Endothelial cell of umbilical vein (primary cell): ENCODE measurements around the gene MFAP2. TPM values are rescaled to one million over a fixed set of nuclear protein-coding genes. Genes with fewer than 3 reads are reported as not detected.

Experiments
- BruUV-seq: library from RNA; stranded (reverse); fragments of 400-500 nt; replicated peaks from 2 replicates; lab custom pipeline; 2021; lab: Mats Ljungman, UMichigan
- CTCF ChIA-PET: fragments of 300-600, 350-600 bp; sonication (Branson Sonifier 250); formaldehyde crosslinking; loops from one replicate; lab custom pipeline; 2021; ENCODE audit warnings: antibody characterized with exemption, inconsistent platforms; lab: Charles Lee
- POLR2A ChIA-PET: fragments of 300-600, 350-600 bp; sonication (Branson Sonifier 250); formaldehyde crosslinking; loops from one replicate; lab custom pipeline; 2021; ENCODE audit warnings: antibody characterized with exemption, inconsistent platforms; lab: Charles Lee
- DNase-seq: peaks from one replicate; pipeline ENCODE4 v3.0.0-alpha.2; 2011; ENCODE audit warnings: low read depth, low spot score
- FAIRE-seq: peaks from 2 replicates; lab custom pipeline; 2011; peaks lifted over from hg19 to GRCh38; lab: Jason Lieb, UNC
- H2AFZ ChIP-seq: 2 replicates; pipeline ENCODE4 v1.6.0; 2012; ENCODE audit warnings: low read depth, low read length, control low read depth, inconsistent platforms
- H3K27ac ChIP-seq: 2 replicates; pipeline ENCODE4 v1.5.1; 2011; ENCODE audit warnings: low read depth, mild to moderate bottlenecking, control low read depth, low read length, moderate library complexity; ENCODE audit not compliant: insufficient read depth
- H3K27me3 ChIP-seq, 2 experiments: 2 replicates each; pipeline versions ENCODE4 v1.6.0 to v1.6.1; 2011; ENCODE audit warnings: low read length in 2 of 2, mixed read lengths in 1 of 2; ENCODE audit not compliant: control insufficient read depth in 2 of 2, insufficient read depth in 2 of 2
- H3K36me3 ChIP-seq, 2 experiments: 2 replicates in 1 of 2; 3 replicates in 1 of 2; pipeline ENCODE4 v1.5.1; 2011; ENCODE audit warnings: low read length in 2 of 2, mild to moderate bottlenecking in 1 of 2, moderate library complexity in 1 of 2; ENCODE audit not compliant: control insufficient read depth in 2 of 2, insufficient read depth in 2 of 2; ENCODE audit errors: extremely low read depth in 1 of 2
- H3K4me1 ChIP-seq: 3 replicates; pipeline ENCODE4 v1.5.1; 2011; ENCODE audit warnings: mild to moderate bottlenecking, low read length; ENCODE audit not compliant: control insufficient read depth, insufficient read depth; ENCODE audit errors: extremely low read depth
- H3K4me2 ChIP-seq: 2 replicates; pipeline ENCODE4 v1.6.1; 2011; ENCODE audit warnings: low read length, control low read depth, mixed read lengths; ENCODE audit not compliant: insufficient read depth
- H3K4me3 ChIP-seq, 3 experiments: fragments of 200-600 bp in 1 of 3; sonication (generic), shearing (Covaris generic) in 1 of 3; replicated peaks in 1 of 3; 2 replicates each; pipeline ENCODE4 v1.5.1; 2011 to 2016; ENCODE audit warnings: control low read depth in 3 of 3, low read length in 3 of 3, mild to moderate bottlenecking in 2 of 3, inconsistent platforms in 1 of 3, low read depth in 1 of 3, moderate library complexity in 1 of 3; ENCODE audit not compliant: insufficient read depth in 1 of 3
- H3K79me2 ChIP-seq: 2 replicates; pipeline ENCODE4 v1.6.0; 2012; ENCODE audit warnings: low read length, inconsistent platforms; ENCODE audit not compliant: control insufficient read depth, insufficient read depth
- H3K9ac ChIP-seq: replicated peaks from 2 replicates; pipeline ENCODE3; 2011; ENCODE audit warnings: low read length, control low read depth; ENCODE audit not compliant: insufficient read depth; ENCODE audit errors: extremely low read depth
- H3K9me1 ChIP-seq: replicated peaks from 3 replicates; pipeline ENCODE4 v1.6.0; 2011; ENCODE audit warnings: mild to moderate bottlenecking, low read length; ENCODE audit not compliant: control insufficient read depth, insufficient read depth; ENCODE audit errors: extremely low read depth
- H3K9me3 ChIP-seq: replicated peaks from 2 replicates; pipeline ENCODE4 v1.5.1; 2012; ENCODE audit warnings: low read length, inconsistent platforms; ENCODE audit not compliant: control insufficient read depth, insufficient read depth
- H4K20me1 ChIP-seq: replicated peaks from 2 replicates; pipeline ENCODE3; 2011; ENCODE audit warnings: mild to moderate bottlenecking, low read length; ENCODE audit not compliant: control insufficient read depth, insufficient read depth; ENCODE audit errors: extremely low read depth
- EZH2 ChIP-seq: IDR thresholded peaks from 2 replicates; pipeline ENCODE4 v1.6.1; 2012; ENCODE audit warnings: borderline replicate concordance, low read depth, mild to moderate bottlenecking, moderate library complexity, low read length, inconsistent platforms; ENCODE audit not compliant: severe bottlenecking
- FOS ChIP-seq: IDR thresholded peaks from 2 replicates; pipeline ENCODE4 v1.6.1; 2011; ENCODE audit warnings: mild to moderate bottlenecking, low read length, moderate library complexity, borderline replicate concordance; ENCODE audit not compliant: insufficient read depth
- GATA2 ChIP-seq: IDR thresholded peaks from 2 replicates; pipeline ENCODE4 v1.7.0; 2011; ENCODE audit warnings: low read depth, mild to moderate bottlenecking, moderate library complexity, mixed read lengths, low read length; ENCODE audit not compliant: insufficient read length, insufficient read depth
- JUN ChIP-seq: IDR thresholded peaks from 2 replicates; pipeline ENCODE4 v1.6.1; 2011; ENCODE audit warnings: borderline replicate concordance, low read depth; ENCODE audit not compliant: insufficient read length, insufficient read depth
- MYC ChIP-seq: IDR thresholded peaks from one replicate; pipeline ENCODE4 v1.6.1; 2011; ENCODE audit warnings: mild to moderate bottlenecking, low read depth, low read length
- POLR2A ChIP-seq: IDR thresholded peaks from 2 replicates; pipeline ENCODE4 v1.6.1; 2012; ENCODE audit warnings: low read depth, mild to moderate bottlenecking, control low read depth, low read length
- POLR2AphosphoS5 ChIP-seq: IDR thresholded peaks from 2 replicates; pipeline ENCODE4 v1.6.1; 2012; ENCODE audit warnings: low read depth, mild to moderate bottlenecking, control low read depth, low read length, moderate library complexity; ENCODE audit not compliant: insufficient read depth
- dilution Hi-C: fragments of 300-500 bp; cut with MboI; formaldehyde crosslinking; loops from one replicate; pipeline ENCODE4 v1.15.0; 2019; ENCODE audit warnings: low sequenced_read_pairs; ENCODE audit not compliant: extremely low pct_ligation_motif_present
- intact Hi-C: fragments of 100-400 bp; cut with micrococcal nuclease; formaldehyde crosslinking; loops from one replicate; pipeline ENCODE4 v1.10.0; 2022
- polyA plus RNA-seq, 4 experiments: library from polyadenylated mRNA; depleted of rRNA in 3 of 4; stranded (reverse) in 3 of 4; unstranded in 1 of 4; fragments of >200 nt; gene quantifications; 2 replicates each; pipeline versions ENCODE4 v1.2.1 to v1.2.3, GENCODE V29; 2011 to 2012; ENCODE audit warnings: missing spikeins in 1 of 4
- total RNA-seq: library from RNA; stranded (reverse); gene quantifications from 2 replicates; pipeline ENCODE4 v1.2.3, GENCODE V29; 2021
- TF ChIP-seq, protein P1 (sequence below), 2 donors: IDR thresholded peaks; 1 replicate in 1 of 2; 2 replicates in 1 of 2; pipeline ENCODE4 v1.5.1; 2011; ENCODE audit warnings: low read length in 2 of 2, mild to moderate bottlenecking in 2 of 2, moderate library complexity in 2 of 2, control low read depth in 1 of 2, inconsistent platforms in 1 of 2, low read depth in 1 of 2; ENCODE audit not compliant: insufficient read depth in 1 of 2; ENCODE audit errors: extremely low read depth in 1 of 2
- TF ChIP-seq, protein P2 (sequence below): IDR thresholded peaks from 2 replicates; pipeline ENCODE4 v1.6.1; 2011; ENCODE audit not compliant: insufficient read depth, insufficient read length

Gene MFAP2
- total and polyA plus RNA-seq, 2 donors (not counting 3 experiments of a cell fraction or from before 2014, with no cell fraction given) = 37.9 to 138 TPM

DNA sequence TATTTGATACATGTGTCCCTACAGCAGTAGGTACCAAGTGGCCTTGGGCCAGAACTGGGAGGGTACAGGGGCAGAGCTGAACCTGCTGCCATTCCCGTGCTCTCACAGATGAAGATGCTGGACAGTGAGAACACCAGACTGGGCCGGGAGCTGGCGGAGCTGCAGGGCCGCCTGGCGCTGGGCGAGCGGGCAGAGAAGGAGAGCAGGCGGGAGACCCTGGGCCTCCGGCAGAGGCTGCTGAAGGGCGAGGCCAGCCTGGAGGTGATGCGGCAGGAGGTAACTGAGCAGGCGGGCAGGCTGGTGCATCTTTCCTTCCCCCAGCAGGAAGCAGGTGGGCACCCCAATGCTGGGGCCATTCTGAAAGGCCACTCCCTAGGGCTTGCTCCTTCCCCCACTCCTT, 21.9 kb downstream of the MFAP2 start:
- ChIA-PET POLR2A (no interaction called here), CTCF (interaction anchor here (5.4 kb wide), 1 partner anchor 88 kb away, joined by 32 read pairs; no protein-coding TSS in a partner anchor)
- no TSS peak for BruUV-seq
- dilution Hi-C loops (no loop called here), intact Hi-C loops (no loop called here)
- Histone ChIP-seq H2AFZ (no peak overlapping the region), H3K4me3 (no peak overlapping the region), H3K36me3 (no peaks in the 10 kb centered on the region), H3K9me1 (no peaks in the 10 kb centered on the region), H3K79me2 (no peaks in the 10 kb centered on the region), H3K9me3 (no peaks in the 10 kb centered on the region), H3K9ac (no peak overlapping the region), H4K20me1 (no peaks in the 10 kb centered on the region), H3K4me1 (no peaks in the 10 kb centered on the region), H3K27ac (no peak overlapping the region), H3K27me3 (no peaks in the 10 kb centered on the region), H3K4me2 (no peak overlapping the region)
- TF ChIP-seq JUN (no peak), POLR2AphosphoS5 (no peak), FOS (no peak), POLR2A (no peak), EZH2 (no peak), MYC (no peak), GATA2 (no peak)
- TF ChIP-seq, protein P1, sequence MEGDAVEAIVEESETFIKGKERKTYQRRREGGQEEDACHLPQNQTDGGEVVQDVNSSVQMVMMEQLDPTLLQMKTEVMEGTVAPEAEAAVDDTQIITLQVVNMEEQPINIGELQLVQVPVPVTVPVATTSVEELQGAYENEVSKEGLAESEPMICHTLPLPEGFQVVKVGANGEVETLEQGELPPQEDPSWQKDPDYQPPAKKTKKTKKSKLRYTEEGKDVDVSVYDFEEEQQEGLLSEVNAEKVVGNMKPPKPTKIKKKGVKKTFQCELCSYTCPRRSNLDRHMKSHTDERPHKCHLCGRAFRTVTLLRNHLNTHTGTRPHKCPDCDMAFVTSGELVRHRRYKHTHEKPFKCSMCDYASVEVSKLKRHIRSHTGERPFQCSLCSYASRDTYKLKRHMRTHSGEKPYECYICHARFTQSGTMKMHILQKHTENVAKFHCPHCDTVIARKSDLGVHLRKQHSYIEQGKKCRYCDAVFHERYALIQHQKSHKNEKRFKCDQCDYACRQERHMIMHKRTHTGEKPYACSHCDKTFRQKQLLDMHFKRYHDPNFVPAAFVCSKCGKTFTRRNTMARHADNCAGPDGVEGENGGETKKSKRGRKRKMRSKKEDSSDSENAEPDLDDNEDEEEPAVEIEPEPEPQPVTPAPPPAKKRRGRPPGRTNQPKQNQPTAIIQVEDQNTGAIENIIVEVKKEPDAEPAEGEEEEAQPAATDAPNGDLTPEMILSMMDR (IDR thresholded peaks at IDR 0.05; ENCODE audit: extremely low read depth in 1 of 2, insufficient read depth in 1 of 2, low read depth in 1 of 2, low read length in 2 of 2) = no peak
- TF ChIP-seq, protein P2, sequence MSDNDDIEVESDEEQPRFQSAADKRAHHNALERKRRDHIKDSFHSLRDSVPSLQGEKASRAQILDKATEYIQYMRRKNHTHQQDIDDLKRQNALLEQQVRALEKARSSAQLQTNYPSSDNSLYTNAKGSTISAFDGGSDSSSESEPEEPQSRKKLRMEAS = no peak
- DNase-seq (no peak), FAIRE-seq (no peak)
